GM12878 (cell line): ENCODE measurements around the gene TTC39B. TPM values are rescaled to one million over a fixed set of nuclear protein-coding genes. Genes with fewer than 3 reads are reported as not detected.

ENCODE experiments used
- ATAC-seq: fragments of 200-7000 bp; cut with Tn5 transposase; 3 replicates; pipeline ENCODE4 v1.9.1; 2020; ENCODE audit warnings: mild to moderate bottlenecking, moderate library complexity
- BruUV-seq: library from RNA; stranded (reverse); fragments of 400-500 nt; replicated peaks from 2 replicates; lab custom pipeline; 2021; lab: Mats Ljungman, UMichigan
- CTCF ChIA-PET: fragments of 300-600 bp; sonication (Branson Sonifier 250); formaldehyde crosslinking; extraction: SDS; loops from one replicate; lab custom pipeline; 2021; ENCODE audit warnings: inconsistent platforms; lab: Yijun Ruan, JAX
- POLR2A ChIA-PET: fragments of 350-600 bp; formaldehyde crosslinking; extraction: SDS; loops from one replicate; lab custom pipeline; 2021; ENCODE audit warnings: inconsistent platforms; lab: Charles Lee
- RAD21 ChIA-PET: fragments of 300-600 bp; sonication (Branson Sonifier 250); formaldehyde crosslinking; loops from one replicate; lab custom pipeline; 2023; ENCODE audit warnings: antibody characterized with exemption; ENCODE audit not compliant: unreplicated experiment; lab: Charles Lee
- SMC1A ChIA-PET: fragments of 300-600 bp; sonication (Branson Sonifier 250); formaldehyde crosslinking; loops from one replicate; lab custom pipeline; 2023; ENCODE audit not compliant: unreplicated experiment, uncharacterized antibody; lab: Charles Lee
- DNase-seq: peaks from one replicate; pipeline ENCODE4 v3.0.0-alpha.2; 2011; ENCODE audit warnings: low read depth, low spot score
- FAIRE-seq: peaks from 3 replicates; lab custom pipeline; 2011; peaks lifted over from hg19 to GRCh38; lab: Jason Lieb, UNC
- H2AFZ ChIP-seq: 2 replicates; pipeline ENCODE4 v1.6.0; 2011; ENCODE audit warnings: low read depth, low read length, control low read depth; ENCODE audit not compliant: control insufficient read depth
- H3K27ac ChIP-seq: 2 replicates; pipeline ENCODE4 v1.5.1; 2011; ENCODE audit warnings: control low read depth; ENCODE audit not compliant: control insufficient read depth, insufficient read depth
- H3K27me3 ChIP-seq, 2 experiments: replicated peaks in 1 of 2; 2 replicates each; pipeline versions ENCODE4 v1.6.0 to v1.6.1; 2011; ENCODE audit warnings: low read length in 1 of 2; ENCODE audit not compliant: control insufficient read depth in 2 of 2, insufficient read depth in 2 of 2
- H3K36me3 ChIP-seq, 2 experiments: 2 replicates each; pipeline ENCODE4 v1.5.1; 2011; ENCODE audit warnings: low read length in 1 of 2; ENCODE audit not compliant: control insufficient read depth in 2 of 2, insufficient read depth in 2 of 2
- H3K4me1 ChIP-seq: 2 replicates; pipeline ENCODE4 v1.6.1; 2011; ENCODE audit warnings: mild to moderate bottlenecking, low read length, moderate library complexity, mixed read lengths; ENCODE audit not compliant: control insufficient read depth, insufficient read depth
- H3K4me2 ChIP-seq: 2 replicates; pipeline ENCODE4 v1.6.0; 2011; ENCODE audit warnings: control low read depth; ENCODE audit not compliant: control insufficient read depth, insufficient read depth
- H3K4me3 ChIP-seq: fragments of 200-600 bp; sonication (generic); 2 replicates; pipeline ENCODE4 v1.5.1; 2016
- H3K79me2 ChIP-seq: 2 replicates; pipeline ENCODE4 v1.6.0; 2011; ENCODE audit warnings: low read length; ENCODE audit not compliant: control insufficient read depth, insufficient read depth
- H3K9ac ChIP-seq: 2 replicates; pipeline ENCODE4 v1.8.0; 2011; ENCODE audit warnings: low read length, control low read depth, mixed read lengths; ENCODE audit not compliant: control insufficient read depth, insufficient read depth
- H3K9me3 ChIP-seq: replicated peaks from 3 replicates; pipeline ENCODE4 v1.5.1; 2011; ENCODE audit warnings: mild to moderate bottlenecking, low read length; ENCODE audit not compliant: control insufficient read depth, insufficient read depth
- H4K20me1 ChIP-seq: 2 replicates; pipeline ENCODE4 v1.6.0; 2011; ENCODE audit not compliant: control insufficient read depth, insufficient read depth
- BRCA1 ChIP-seq: IDR thresholded peaks from 2 replicates; pipeline ENCODE4 v1.6.1; 2011; ENCODE audit warnings: low read depth, low read length, improper control_type of control experiment
- CHD1 ChIP-seq: IDR thresholded peaks from 2 replicates; pipeline ENCODE4 v1.6.1; 2012; ENCODE audit warnings: low read depth, low read length, improper control_type of control experiment
- IRF4 ChIP-seq: IDR thresholded peaks from 2 replicates; pipeline ENCODE4 v1.6.1; 2011; ENCODE audit warnings: low read depth, low read length
- NRF1 ChIP-seq: conservative IDR thresholded peaks from 2 replicates; pipeline ENCODE4 v1.6.1; 2011; ENCODE audit warnings: mild to moderate bottlenecking, low read depth, low read length, improper control_type of control experiment
- TCF12 ChIP-seq: IDR thresholded peaks from 2 replicates; pipeline ENCODE4 v1.6.1; 2011; ENCODE audit warnings: low read depth, mild to moderate bottlenecking, low read length
- TCF3 ChIP-seq: IDR thresholded peaks from 2 replicates; pipeline ENCODE4 v1.6.1; 2012; ENCODE audit warnings: low read depth, mild to moderate bottlenecking, low read length, borderline replicate concordance; ENCODE audit not compliant: insufficient read depth
- WGBS: methylation state at CpG from one replicate; pipeline ENCODE4 v1.1.6; 2016; ENCODE audit warnings: low lambda C conversion rate; ENCODE audit not compliant: insufficient replicate concordance, insufficient coverage; ENCODE audit errors: missing lambda C conversion rate; 5-methylcytosine and 5-hydroxymethylcytosine counted together
- in situ Hi-C: fragments of 300-500 bp; cut with MboI; formaldehyde crosslinking; loops from 9 replicates; pipeline ENCODE4 v1.14.3; 2018; ENCODE audit warnings: mixed read lengths
- intact Hi-C: fragments of 100-400 bp; cut with micrococcal nuclease; formaldehyde crosslinking; loops from one replicate; pipeline ENCODE4 v1.14.2; 2022; ENCODE audit not compliant: unreplicated experiment
- polyA plus RNA-seq, 11 experiments: library from polyadenylated mRNA; depleted of rRNA in 4 of 11; unstranded in 6 of 11; stranded (reverse) in 5 of 11; fragments of >200 nt; fragmentation: Nextera tagmentation in 4 of 11; fragmentation: Illumina TruSeq in 1 of 11; extraction: Ambion mirVana in 4 of 11; extraction: Trizol in 1 of 11; gene quantifications; 1 replicate in 1 of 11; 2 replicates in 10 of 11; pipeline versions ENCODE4 v1.2.1 to v1.2.3, GENCODE V29; 2011 to 2016; ENCODE audit warnings: inconsistent platforms in 2 of 11, missing spikeins in 2 of 11, low read depth in 1 of 11
- total RNA-seq, 4 experiments: library from RNA; depleted of rRNA in 3 of 4; stranded (reverse); fragments of >200 nt in 3 of 4; fragmentation: Illumina TruSeq in 1 of 4; extraction: Trizol in 1 of 4; gene quantifications; 2 replicates each; pipeline versions ENCODE4 v1.2.1 to v1.2.3, GENCODE V29; 2013 to 2021
- TF ChIP-seq, protein P1 (sequence below): fragments of 450-650 bp; IDR thresholded peaks from 2 replicates; pipeline ENCODE4 v1.6.1; 2018; ENCODE audit warnings: borderline replicate concordance, mild to moderate bottlenecking; ENCODE audit not compliant: partially characterized antibody

Gene TTC39B
- total and polyA plus RNA-seq, 10 of the 15 experiments (the other 5 are each of a cell fraction or from before 2014, with no cell fraction given): 0.68 to 2.5 (median 1.5) TPM

- no peak for TF ChIP-seq NRF1
- TF ChIP-seq, protein P1, sequence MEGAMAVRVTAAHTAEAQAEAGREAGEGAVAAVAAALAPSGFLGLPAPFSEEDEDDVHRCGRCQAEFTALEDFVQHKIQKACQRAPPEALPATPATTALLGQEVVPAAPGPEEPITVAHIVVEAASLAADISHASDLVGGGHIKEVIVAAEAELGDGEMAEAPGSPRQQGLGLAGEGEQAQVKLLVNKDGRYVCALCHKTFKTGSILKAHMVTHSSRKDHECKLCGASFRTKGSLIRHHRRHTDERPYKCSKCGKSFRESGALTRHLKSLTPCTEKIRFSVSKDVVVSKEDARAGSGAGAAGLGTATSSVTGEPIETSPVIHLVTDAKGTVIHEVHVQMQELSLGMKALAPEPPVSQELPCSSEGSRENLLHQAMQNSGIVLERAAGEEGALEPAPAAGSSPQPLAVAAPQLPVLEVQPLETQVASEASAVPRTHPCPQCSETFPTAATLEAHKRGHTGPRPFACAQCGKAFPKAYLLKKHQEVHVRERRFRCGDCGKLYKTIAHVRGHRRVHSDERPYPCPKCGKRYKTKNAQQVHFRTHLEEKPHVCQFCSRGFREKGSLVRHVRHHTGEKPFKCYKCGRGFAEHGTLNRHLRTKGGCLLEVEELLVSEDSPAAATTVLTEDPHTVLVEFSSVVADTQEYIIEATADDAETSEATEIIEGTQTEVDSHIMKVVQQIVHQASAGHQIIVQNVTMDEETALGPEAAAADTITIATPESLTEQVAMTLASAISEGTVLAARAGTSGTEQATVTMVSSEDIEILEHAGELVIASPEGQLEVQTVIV: no peak
- no peak for TF ChIP-seq TCF12
- TF ChIP-seq CHD1: no peak
- TF ChIP-seq BRCA1: no peak
- no peak for TF ChIP-seq TCF3
Observed at GRCh38 chr9:15310107-15310850, 3.3 kb upstream of the TTC39B start (continued).

GRCh38 chr9:15308511-15308910, 1.5 kb upstream of the TTC39B start:
- RAD21 ChIA-PET: no interaction called here
- SMC1A ChIA-PET: interaction anchor here (1.3 kb wide), 2 partner anchors 96 to 115 kb away, joined by 3 read pairs; no protein-coding TSS in a partner anchor
- H3K36me3 ChIP-seq: no peaks in the 10 kb centered on the region
- ATAC-seq (no peak), FAIRE-seq (no peak), DNase-seq (no peak)
- H3K9me3 ChIP-seq: no peaks in the 10 kb centered on the region
- POLR2A ChIA-PET: no interaction called here
- no peak overlapping the region for H3K4me2 ChIP-seq
- H3K9ac ChIP-seq: no peak overlapping the region
- H3K27me3 ChIP-seq: no peaks in the 10 kb centered on the region; a peak in 1 of 4 replicates
- no peaks in the 10 kb centered on the region for H4K20me1 ChIP-seq
- H3K79me2 ChIP-seq: no peaks in the 10 kb centered on the region
- BruUV-seq: no TSS peak
- intact Hi-C loops: loop anchor here (5.0 kb wide), 1 partner anchor 114 kb away; the partner anchor contains the start of gene SNAPC3
- in situ Hi-C loops: no loop called here
- no peak overlapping the region for H2AFZ ChIP-seq
- H3K4me1 ChIP-seq: peaks cover 8% of the 10 kb centered on the region; the same call in 1 of the 2 replicates
- CTCF ChIA-PET: interaction anchor here (0.6 to 0.7 kb wide), 2 partner anchors 95 to 390 kb away, joined by 3 read pairs; no protein-coding TSS in a partner anchor
- no peak for TF ChIP-seq IRF4
- WGBS: 85% methylated on average over 1 of the region's 1 CpG
- no peak overlapping the region for H3K27ac ChIP-seq
- H3K4me3 ChIP-seq: no peak overlapping the region
